Effector CD8-positive, alpha-beta T cell (primary cell): ENCODE data around the gene GRM7.

Source experiments
- DNase-seq: peaks from one replicate; lab custom pipeline; 2025; lab: John Stamatoyannopoulos, UW

GRM7 gene

DNA sequence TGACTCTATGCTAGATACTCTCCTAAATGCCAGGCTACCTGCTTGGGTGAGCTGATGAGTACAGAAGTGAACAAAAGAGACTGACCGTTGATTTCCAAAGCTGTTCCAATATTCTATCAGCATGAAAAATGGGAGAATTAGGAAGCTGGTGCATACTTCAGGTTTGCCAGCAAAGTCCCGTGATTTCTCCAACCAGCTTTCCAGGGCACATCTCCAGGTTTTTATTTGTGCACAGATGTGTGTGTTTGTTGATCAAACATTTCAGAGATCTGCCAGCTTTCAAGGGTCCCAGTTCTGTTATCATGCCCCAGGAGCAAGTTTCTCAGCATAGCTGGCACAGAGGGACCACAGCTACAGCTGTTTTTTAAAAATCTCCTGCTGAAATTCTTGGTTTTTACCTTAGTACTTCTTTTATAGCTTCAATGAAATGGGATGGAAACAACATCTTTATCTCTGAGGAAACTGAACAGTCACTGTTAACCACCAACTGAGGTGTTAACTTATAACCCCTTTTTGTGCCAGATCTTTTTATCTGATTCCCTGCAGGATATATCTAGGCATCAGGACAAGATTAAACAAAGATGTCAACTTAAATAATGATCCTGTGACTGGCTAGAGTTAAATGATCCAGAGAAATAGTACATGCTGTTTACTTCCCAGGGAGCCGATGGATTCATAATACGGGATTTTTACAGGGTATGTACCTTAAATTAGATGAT lies 380.8 kb downstream of the GRM7 start:
- no peak for DNase-seq

DNA sequence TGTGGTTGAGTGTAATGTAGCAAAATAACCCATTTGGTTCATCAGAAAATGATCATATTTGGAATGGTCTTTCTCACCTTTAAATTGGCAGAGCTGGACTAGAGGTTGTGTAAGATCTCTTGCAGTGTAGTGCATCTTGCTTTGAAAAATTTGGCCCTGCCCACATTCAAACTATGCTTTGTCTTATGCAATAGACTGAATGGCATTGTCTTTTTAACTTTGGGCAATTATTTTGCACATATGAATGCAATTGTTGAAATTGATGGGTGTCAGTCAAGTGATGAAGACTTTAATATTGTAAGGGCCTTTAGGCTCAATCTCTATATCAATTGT lies 381.4 kb downstream of the GRM7 start:
- DNase-seq = no peak

DNA sequence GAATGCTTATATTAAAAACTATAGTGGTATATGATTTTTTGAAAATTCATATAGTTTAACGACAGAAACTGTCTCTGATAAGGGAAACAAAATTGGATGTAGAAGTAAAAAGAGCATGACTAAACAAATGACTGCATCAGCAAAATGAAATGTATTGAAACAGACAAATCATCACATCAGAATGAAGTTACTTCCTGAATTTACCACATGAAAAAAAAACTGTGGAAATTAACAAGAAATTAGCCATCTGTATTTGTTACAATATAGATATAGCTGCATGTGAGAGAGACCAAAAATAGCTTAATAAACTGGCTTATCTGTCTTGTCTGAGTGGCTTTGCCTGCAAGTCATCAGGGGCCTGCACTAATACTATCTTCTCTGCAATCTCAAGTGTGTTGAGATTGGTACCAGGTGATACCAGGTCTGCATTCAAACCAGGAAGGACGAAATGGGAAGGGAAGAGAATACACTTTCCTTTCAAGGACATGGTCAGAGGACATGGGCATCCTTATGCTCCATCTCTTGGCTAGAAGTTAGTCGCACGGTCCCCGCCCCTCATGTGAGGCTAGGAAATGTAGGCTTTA lies 388.7 kb downstream of the GRM7 start:
- DNase-seq = no peak

DNA sequence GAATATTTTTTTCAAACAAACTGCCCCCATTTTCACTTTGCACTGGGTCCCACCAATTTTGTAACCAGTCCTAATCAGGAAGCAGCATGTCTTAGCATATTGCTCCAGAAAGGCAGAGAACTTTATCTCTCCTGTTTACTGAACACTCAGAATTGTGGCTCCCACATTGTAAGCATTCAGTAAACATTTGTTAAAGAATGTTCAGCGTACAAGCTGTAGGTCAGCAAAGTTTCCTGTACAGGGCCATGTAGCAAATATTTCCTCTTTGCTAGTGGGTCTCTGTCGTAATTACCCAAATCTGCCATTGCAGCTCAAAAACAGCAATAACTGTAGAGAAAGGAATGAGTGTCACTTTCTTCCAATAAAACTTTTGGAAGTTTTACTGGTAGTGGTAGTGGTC lies 393.3 kb downstream of the GRM7 start:
- DNase-seq = no peak

DNA sequence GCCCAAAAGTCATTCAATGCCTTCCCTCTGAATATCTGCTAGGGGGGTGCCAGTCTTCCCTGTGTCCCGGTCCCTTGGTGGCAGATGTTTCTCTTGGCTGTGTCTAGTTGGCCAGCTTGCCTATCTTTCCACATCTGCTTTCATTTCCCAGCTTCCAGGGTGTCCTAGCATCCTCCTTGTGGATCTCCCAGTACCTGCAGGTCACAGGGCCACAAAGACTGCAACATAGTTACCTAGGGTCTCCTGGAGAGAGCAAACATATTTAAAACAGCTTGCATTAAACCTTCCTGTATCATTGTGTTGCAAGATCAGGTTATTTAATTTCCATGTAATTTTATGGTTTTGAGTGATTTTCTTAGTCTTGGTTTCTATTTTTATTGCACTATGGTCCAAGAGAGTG lies 400.1 kb downstream of the GRM7 start:
- DNase-seq = no peak

DNA sequence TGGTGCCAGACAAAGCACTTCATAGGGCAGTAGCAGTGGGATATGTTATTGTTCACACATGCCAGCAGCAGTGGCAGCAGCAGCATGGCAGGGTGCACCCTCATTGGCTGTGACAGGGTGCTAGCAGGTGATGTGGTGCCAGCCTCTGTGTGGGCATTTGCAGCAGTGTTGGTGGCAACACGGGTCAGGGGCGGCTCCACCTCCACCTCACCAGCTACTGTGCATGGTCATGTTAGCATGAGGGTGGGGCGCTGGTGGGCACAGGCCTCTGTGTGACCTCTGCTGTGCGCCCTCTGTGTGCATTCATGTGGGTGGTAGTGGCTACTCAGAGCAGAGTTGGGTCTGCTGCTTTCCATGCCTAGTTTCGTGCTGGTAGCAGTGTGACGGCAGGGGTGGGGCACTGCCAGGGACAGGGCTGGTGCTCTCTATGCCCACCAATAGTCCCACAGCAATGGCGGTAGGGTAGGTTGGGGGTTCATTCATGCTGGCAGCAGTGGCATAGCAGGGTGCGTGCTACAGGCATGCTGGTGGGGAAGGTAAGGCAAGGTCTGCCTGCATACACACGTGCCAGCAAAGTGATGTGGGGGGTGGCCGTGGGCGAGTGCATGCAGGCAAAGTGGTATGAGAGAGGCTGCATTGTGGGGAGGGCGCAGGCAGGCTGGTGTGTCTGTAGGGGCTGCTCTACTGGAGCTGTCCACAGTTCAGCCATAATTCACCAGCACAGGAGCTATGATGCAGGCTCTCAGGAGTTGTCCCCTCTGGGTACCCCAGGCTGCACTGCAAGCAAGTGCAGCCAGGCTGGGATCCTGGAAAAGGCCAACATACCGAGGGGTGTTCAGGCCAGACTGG lies 402.7 kb downstream of the GRM7 start:
- no peak for DNase-seq

DNA sequence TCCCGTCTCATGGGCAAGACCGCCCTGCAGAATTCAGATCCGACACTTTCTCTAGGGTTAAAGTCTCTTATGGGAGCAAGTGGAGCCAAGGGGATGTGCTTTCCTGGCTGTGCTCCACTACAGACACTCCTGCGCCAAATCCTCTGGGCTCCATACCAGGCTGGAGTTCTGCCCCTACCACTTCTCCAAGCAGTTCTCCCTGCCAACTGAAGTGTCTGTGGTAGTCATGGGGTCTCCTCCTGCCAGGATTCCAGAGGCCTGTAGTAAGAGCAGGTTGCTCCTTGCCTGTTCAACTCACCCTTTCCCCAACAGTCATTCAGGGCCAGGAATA lies 403.2 kb downstream of the GRM7 start:
- no peak for DNase-seq

DNA sequence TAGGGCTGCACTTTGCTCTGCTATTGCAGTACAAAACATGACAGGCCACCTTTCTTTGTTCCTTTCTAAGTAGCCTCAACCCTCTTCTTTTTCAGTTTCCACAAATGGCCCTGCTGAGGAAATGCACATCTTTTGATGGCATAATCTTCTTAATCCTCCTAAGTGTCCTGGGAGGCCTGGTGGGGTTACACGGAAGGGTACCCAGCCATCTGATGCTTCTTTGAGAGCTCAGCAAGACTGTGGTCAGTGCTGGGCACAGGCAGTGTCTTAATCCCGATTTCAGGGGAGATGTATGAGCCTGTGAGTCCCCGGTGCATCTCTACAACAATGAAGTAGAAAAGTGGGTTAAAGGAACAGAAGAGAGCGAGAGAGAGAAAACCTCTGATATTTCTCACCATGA lies 404.8 kb downstream of the GRM7 start:
- no peak for DNase-seq

DNA sequence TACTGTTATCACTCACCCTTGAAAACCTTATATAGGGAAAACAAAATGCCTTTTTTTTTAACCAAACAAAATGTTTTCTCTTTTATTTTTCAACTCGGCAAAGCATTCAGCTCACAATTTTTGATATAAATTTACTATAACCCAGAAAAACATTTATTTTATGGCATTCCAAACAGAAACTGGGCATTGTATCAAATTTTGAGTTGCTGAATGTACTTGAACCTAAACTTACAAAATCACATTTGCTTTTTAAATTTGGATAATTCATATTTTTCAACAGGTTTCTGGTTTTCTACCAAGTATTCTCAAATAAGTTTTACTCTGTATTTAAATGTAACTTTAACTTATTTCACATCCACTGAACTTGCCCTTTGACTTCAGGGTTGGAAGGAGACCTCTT lies 405.6 kb downstream of the GRM7 start:
- no peak for DNase-seq

DNA sequence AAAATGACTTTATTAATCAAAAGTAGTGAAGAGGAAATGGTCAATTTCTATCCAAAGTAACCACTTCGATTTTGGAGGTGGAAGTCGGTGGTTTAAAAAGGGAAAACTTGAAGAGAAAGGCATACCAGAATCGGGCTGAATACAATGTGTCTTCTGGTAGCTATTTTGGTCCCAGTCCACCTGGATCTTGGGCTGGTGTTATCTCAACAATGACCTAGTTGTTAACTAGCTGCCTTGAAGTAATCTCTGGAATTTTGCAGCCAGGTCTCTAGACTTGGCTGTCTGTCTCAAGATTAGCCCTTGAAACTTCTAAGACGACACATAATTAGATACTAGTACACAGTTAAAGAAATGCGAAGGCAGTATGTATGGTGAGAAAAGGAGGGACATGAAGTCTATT lies 409.8 kb downstream of the GRM7 start:
- no peak for DNase-seq

DNA sequence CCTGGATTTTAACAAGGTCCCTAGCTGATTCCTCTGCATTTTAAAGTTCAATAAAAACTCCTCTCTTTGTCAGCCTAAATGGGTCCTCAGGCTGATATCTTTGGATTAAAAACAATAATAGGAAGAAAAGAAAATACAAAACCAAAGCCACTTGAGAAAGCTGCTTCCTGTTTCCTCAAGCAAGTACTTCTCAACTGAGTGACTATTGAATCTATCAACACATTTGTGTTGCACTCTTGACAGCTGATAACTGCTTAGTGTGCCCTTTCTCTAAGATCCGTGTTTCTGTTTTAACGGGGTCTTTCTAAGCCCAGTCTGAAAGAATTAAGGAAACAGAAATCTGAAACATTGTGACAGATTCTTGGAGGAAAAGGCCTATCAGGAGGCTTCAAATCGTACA lies 410.7 kb downstream of the GRM7 start:
- DNase-seq = no peak

DNA sequence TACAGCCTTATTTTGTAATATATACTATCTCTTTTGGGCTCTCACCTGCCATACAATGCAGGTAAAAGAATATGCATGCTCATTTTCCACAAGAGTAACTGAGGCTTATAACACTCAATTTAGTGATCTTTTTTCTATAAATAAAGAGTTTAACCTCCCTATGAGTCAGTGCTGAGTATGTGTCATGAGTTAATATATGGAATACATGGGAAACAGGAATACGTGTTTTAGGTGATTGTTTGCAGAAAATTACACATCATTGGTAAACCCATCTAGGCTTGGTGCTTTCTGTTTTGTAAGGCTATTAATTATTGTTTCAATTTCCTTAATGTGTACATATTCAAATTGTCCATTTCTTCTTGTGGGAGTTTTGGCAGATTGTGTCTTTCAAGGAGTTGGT lies 411.3 kb downstream of the GRM7 start:
- no peak for DNase-seq

DNA sequence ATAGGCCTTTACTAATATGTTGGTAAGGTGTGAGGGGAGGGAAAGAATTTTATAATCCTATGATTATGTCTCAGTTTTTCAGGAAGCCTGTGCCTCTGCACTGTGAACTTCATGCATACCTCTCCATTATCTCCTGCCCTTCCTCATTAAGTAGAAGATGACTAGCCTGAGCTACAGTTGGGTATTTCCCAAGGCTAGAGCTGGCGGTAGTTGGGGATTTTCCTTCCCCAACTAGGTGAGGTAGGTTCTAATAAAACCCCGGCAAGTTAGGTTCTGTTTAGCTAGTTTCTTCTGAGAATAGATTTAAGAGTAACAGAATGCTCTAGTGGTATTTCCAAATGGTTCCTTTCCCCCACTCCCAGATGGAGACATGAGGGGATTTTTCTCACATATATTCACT lies 414.5 kb downstream of the GRM7 start:
- DNase-seq = no peak

DNA sequence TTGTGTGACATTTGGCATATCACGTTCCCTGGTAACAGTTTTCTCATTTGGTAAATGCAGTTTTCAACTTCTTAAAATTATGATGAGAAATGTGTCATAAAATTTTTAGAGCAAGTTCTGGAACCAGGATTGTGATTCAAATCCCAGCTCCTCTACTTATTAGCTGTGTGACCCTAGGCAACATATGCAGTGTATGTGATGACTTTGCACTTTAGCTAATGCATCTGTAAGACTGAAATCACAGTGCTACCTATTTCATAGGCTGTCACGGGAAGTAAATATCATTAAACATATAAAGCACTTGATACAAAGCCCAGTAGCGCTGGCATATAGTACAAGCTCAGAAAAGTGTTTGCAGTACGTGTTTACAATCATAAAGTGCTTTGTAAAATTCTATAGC lies 419.4 kb downstream of the GRM7 start:
- no peak for DNase-seq

DNA sequence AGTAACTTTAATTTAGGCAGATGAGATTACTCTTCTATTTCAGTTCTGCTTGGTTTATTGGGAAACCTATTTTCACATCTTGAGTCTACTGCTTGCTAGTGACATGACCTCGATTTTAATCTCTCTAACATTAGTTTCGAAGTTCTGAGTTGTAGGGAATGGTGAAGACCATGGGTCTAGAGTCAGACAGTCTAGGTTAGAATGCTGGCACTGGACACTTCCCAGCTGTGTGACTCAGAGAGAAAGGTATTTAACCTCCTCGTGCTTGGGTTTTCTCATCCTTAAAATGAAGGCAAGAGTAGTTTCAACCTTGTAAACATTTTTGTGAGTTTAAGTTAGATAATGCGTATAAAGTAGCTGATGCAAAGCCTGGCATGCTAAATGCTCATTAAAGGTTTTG lies 422.1 kb downstream of the GRM7 start:
- DNase-seq = no peak

DNA sequence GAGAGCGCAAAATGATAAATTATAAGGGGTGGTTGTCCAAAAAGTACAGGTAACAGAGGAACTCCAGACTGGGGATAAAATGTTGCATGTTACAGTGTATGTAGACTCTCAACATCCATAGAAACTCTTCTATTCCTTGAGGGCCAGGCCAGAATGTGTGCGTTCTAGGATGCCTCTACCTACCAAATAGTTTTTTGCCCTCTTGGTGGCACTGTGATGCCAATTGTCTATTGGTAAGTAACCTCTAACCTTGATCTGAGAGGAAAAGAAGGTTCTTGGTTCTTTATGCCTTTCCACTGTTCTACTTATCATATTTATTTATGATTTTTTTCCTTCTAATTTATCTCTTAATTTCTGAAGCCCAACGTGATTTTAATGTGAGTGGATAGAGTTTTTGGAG lies 424.6 kb downstream of the GRM7 start:
- DNase-seq = no peak

DNA sequence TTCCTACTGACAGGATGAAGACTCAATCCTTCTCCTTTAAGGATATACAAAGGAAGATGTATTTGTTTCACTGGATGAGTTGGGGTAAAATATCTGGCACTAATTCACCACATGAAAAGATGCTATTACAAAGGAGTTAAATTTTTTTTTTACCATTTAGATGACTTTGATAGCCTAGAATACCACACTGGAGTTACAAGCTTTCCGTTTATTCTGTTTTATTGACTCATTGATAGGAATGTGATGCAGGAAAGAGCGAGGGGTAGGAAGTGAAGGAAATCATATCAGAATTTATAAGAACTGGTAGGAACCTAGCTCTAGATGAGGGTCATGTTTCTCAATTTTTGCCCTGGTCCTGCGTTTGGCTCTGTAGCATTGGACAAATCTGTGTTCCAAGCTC lies 427.2 kb downstream of the GRM7 start:
- DNase-seq = no peak

DNA sequence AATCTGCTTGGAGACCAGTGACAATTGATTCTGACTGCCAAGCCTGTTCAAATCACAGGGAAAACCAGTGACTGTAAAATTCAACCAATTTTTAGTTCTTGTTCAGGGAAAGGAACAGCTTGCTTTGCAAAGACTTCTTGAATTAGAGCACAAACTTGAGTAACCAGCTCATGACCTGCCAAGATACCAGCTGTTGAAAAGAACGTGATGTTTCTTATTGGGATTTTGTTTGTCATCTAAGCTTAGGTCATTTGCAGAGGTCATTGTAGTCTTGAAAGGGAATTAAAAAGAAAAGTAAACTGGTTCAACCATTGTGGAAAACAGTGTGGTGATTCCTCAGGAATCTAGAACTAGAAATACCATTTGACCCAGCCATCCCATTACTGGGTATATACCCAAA lies 428.2 kb downstream of the GRM7 start:
- no peak for DNase-seq

DNA sequence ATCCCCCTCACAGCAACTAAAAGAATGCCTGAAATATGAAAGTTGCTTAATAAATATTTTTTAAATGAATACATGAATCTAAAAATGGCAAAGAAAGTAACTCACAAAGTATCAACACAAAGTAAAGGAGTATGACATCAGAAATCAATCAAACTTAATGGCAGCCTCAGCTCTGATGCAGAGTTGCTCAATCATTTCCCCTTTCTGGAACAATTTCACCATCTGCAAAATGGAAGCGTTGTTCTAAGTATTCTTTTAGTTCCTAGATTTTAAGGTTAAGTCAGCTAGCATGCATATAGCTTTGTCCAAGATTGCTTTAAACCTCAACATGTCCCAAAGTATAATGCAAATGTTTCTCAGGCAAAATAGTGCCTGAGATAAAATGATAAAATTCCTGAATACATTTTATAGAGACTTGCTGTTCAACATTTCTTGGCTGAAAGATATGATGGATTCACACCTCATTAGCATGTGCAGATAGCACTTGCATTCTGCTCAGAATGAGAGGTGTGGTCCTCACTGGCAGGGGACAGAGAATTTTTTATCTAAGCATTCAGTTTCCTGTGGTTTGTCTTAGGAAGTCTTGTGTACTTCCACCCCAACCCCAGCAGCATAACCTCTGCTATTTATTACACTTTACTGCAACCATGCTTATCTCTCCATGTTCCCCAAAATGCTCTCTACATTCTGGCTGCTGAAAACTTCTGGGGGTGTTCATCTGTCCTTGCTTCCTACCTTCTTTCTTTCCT lies 429.3 kb downstream of the GRM7 start:
- DNase-seq = no peak

DNA sequence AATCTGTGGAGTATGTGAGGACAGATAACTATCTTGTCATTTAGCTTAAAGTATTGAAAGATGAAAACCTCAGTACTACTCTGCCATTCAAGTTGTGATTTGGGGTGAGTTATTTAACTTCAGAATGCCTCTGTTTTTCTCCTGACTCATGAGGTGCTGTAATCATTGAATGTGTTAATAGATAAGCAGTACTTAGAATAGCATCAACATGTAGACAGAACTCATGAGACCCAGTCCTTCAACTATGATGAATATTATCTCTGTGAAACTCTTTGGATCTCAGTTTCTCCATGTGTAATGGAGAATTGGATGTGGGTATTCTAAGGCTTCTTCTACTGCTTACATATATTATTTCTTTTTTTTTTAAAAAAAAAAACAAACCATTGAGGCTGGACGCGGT lies 431.4 kb downstream of the GRM7 start:
- DNase-seq = no peak

DNA sequence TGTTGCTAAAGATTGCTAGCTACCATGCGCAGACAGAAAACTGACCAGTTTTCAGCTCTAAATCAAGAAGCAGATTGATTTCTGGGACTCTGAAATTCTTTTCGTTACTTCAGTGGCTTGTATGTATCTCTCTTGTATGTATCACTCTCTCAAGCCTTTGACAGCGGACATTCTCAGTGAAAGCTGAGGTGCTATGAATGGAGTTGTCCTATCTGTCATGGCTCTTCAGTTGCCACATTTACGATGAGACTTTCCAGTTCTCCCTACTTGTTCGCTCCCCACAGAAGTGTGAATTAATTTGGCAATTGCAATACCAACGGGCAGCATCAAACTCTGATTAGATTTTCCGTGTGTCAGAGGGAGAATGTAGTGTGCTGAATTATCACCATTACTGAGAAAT lies 432.4 kb downstream of the GRM7 start:
- no peak for DNase-seq

DNA sequence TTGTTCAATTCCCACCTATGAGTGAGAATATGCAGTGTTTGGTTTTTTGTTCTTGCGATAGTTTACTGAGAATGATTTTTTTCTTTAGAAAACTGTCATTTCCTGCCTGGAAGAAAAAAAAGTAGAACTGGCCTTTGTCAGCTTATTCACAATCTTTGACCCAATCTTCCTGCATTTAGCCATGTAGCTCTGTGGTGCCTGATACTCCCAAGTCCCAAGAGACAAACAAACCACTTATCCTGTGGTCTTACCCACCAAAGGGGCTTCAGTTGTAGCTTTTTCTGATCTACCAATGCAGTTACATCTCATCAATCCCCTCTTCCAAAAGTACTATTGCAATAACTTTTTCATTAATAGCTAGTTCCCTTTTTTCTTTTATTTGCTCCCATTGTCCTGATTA lies 444.6 kb downstream of the GRM7 start:
- DNase-seq = no peak

DNA sequence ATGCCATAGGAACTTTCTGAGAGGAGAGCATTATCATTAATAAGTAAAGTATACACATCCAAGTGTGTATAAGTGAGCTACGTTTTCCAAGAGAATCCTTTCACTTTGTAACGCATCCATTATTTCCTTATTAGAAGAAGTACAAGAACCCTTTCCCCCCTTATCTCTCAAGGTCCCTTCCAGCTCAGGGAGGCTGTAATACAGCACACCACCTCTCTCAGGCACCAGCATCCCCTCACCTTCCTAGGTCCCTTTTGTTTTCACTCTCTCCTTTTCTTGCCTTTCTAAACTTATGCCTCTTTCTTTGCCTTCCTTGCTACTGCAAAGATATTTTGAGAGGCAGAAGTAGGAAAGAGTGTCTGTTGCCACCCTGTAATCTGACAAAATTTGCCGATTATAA lies 446.0 kb downstream of the GRM7 start:
- no peak for DNase-seq
